Natural killer cell (primary cell): Measurements from ENCODE around the gene SH3PXD2B. TPM values are rescaled to one million over a fixed set of nuclear protein-coding genes. Genes with fewer than 3 reads are reported as not detected.

Source experiments
- ATAC-seq, 3 donors: fragments of 150-1000 bp in 2 of 3; fragments of 200-7000 bp in 1 of 3; cut with Tn5 transposase; 1 replicate in 1 of 3; 2 replicates in 2 of 3; pipeline ENCODE4 v1.10.0; 2021; ENCODE audit warnings: mild to moderate bottlenecking in 2 of 3, moderate library complexity in 2 of 3
- DNase-seq, 2 donors: peaks; one replicate each; pipeline versions ENCODE4 v3.0.0 to v3.0.0-alpha.2; 2013 to 2021; ENCODE audit warnings: mixed read lengths in 1 of 2
- H3K27ac ChIP-seq: one replicate; pipeline ENCODE4 v1.5.1; 2013; ENCODE audit warnings: mild to moderate bottlenecking, low read length
- H3K27me3 ChIP-seq: one replicate; pipeline ENCODE4 v1.6.1; 2013; ENCODE audit warnings: low read length; ENCODE audit not compliant: control insufficient read depth, insufficient read depth
- H3K36me3 ChIP-seq: one replicate; pipeline ENCODE4 v1.6.1; 2013; ENCODE audit warnings: low read length; ENCODE audit not compliant: control insufficient read depth, insufficient read depth
- H3K4me1 ChIP-seq: one replicate; pipeline ENCODE4 v1.6.1; 2013; ENCODE audit warnings: low read length; ENCODE audit not compliant: control insufficient read depth, insufficient read depth
- H3K4me3 ChIP-seq: one replicate; pipeline ENCODE4 v1.5.1; 2013; ENCODE audit warnings: low read length
- H3K9me3 ChIP-seq: one replicate; pipeline ENCODE4 v1.6.1; 2013; ENCODE audit warnings: low read length; ENCODE audit not compliant: control insufficient read depth, insufficient read depth
- H3K27ac Mint-ChIP-seq, 2 donors: one replicate each; pipeline ENCODE4 v1.8.0; 2022; ENCODE audit warnings: mild to moderate bottlenecking in 2 of 2, mixed read lengths in 2 of 2, moderate library complexity in 1 of 2
- H3K27me3 Mint-ChIP-seq, 2 donors: one replicate each; pipeline ENCODE4 v1.8.0; 2022; ENCODE audit warnings: low read depth in 2 of 2, mixed read lengths in 2 of 2
- H3K36me3 Mint-ChIP-seq: one replicate; pipeline ENCODE4 v1.8.0; 2022; ENCODE audit warnings: mixed read lengths
- H3K4me1 Mint-ChIP-seq, 2 donors: one replicate each; pipeline ENCODE4 v1.8.0; 2022; ENCODE audit warnings: mixed read lengths in 2 of 2
- H3K4me3 Mint-ChIP-seq: one replicate; pipeline ENCODE4 v1.8.0; 2022; ENCODE audit warnings: mild to moderate bottlenecking, moderate library complexity, mixed read lengths
- H3K9me3 Mint-ChIP-seq, 2 donors: one replicate each; pipeline ENCODE4 v1.8.0; 2022; ENCODE audit warnings: mixed read lengths in 2 of 2
- WGBS: methylation state at CpG from one replicate; pipeline ENCODE4 v1.1.7; 2013; ENCODE audit warnings: missing lambda C conversion rate; ENCODE audit not compliant: insufficient coverage; 5-methylcytosine and 5-hydroxymethylcytosine counted together
- intact Hi-C: fragments of 100-400 bp; cut with micrococcal nuclease; formaldehyde crosslinking; loops from one replicate; pipeline ENCODE4 v1.14.2; 2022
- total RNA-seq, 4 donors: library from RNA; stranded (reverse); fragments of 120-200 nt in 1 of 4; gene quantifications; one replicate each; pipeline versions ENCODE4 v1.2.3 to v1.2.4, GENCODE V29; 2013 to 2022
- TF ChIP-seq, protein P1 (sequence below): fragments of 200-600 bp; IDR thresholded peaks from one replicate; pipeline ENCODE4 v1.8.0; 2022; ENCODE audit warnings: antibody characterized with exemption

The SH3PXD2B gene
- total RNA-seq, 3 donors from 2014 or later (not counting 1 experiment from before 2014, with no cell fraction given), result 0.25 to 0.35 TPM; not detected in 1

DNA sequence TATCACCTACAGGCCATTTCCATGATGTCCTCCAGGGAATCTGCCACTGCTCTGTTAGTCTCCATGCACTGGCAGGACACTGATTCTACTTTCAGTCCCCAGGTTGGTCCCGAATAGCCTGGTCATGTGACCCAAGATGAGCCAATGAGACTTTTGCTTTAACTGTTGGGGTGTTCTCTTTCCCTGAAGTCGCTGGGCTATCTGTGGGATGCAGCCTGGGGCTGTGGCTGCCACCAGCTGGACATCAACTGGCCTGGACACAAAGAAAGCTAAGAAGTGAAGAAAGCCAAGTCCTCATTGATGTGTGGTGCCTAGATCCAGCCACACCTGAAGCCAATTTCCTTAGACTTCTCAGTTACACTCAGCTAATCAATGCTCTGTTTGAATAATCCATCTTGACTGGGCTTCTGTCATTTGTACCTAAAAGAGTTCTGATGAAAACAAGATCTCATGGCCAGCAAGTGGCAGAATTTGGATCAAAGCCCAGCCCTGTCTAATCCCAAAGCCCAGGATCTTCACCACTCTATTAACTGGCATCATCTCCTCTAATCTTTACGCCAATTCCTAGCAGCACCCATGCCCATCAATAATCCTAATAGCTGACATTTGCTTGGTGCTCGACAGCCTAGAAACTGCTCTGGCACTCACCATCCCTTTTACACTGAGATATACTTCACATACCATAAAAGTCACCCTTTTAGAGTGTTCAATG lies 37.0 kb downstream of the SH3PXD2B start:
- Histone ChIP-seq H3K27ac (no peak overlapping the region), H3K36me3 (no peaks in the 10 kb centered on the region), H3K9me3 (no peaks in the 10 kb centered on the region), H3K4me1 (peaks cover 8% of the 10 kb centered on the region), H3K4me3 (no peak overlapping the region), H3K27me3 (no peaks in the 10 kb centered on the region)
- ATAC-seq (no peak), DNase-seq (no peak)
- Mint-ChIP-seq H3K27me3 (peaks cover 0 to 6% of the 10 kb centered on the region in 2 donors), H3K4me3 (no peak overlapping the region), H3K9me3 (no peaks in the 10 kb centered on the region), H3K36me3 (no peaks in the 10 kb centered on the region), H3K27ac (no peak overlapping the region), H3K4me1 (no peaks in the 10 kb centered on the region)
- 86% methylated on average over 4 of the region's 4 CpGs for WGBS
- TF ChIP-seq, protein P1, sequence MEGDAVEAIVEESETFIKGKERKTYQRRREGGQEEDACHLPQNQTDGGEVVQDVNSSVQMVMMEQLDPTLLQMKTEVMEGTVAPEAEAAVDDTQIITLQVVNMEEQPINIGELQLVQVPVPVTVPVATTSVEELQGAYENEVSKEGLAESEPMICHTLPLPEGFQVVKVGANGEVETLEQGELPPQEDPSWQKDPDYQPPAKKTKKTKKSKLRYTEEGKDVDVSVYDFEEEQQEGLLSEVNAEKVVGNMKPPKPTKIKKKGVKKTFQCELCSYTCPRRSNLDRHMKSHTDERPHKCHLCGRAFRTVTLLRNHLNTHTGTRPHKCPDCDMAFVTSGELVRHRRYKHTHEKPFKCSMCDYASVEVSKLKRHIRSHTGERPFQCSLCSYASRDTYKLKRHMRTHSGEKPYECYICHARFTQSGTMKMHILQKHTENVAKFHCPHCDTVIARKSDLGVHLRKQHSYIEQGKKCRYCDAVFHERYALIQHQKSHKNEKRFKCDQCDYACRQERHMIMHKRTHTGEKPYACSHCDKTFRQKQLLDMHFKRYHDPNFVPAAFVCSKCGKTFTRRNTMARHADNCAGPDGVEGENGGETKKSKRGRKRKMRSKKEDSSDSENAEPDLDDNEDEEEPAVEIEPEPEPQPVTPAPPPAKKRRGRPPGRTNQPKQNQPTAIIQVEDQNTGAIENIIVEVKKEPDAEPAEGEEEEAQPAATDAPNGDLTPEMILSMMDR, result no peak
- intact Hi-C loops, result no loop called here

DNA sequence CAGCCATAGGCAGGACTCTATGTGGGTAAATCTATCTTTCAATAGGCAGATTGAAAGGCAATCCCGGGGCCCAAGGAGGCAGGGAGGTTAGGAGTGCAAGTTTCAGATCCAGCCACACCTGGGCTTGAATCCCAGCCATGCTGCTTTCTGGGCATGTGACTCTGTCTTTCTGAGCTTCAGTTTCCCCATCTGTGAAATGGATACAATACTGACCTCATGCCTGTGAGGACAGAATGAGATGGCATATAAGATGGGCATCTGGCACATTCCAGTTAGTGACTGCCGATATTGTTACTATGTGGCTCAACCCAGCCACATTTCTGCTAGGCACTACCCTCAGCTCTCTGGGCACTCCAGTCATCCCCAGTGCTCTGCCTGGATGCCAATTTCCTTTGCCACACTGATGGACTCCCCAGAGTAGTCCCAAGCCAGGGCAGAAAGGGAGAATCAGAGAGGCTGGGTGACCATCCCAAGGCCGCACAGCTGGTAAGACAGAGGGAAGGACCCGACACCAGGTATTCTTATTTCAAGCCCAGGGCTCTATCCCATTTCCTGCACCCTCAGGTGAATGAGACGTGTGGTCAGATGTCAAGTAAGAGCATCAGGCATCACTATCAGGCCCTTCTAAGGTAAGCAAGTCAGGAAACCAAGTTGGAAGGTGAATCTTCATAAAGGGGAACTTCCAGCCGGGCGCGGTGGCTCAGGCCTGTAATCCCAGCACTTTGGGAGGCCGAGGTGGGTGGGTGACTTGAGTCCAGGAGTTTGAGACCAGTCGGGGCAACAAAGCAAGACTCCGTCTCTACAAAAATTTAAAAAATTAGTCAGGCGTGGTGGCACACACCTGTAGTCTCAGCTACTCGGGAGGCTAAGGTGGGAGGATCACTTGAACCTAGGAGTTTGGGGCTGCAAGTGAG lies 38.7 kb downstream of the SH3PXD2B start:
- H3K36me3 Mint-ChIP-seq, result no peaks in the 10 kb centered on the region
- H3K4me1 Mint-ChIP-seq, result no peaks in the 10 kb centered on the region
- H3K27me3 ChIP-seq, result no peaks in the 10 kb centered on the region
- no peak overlapping the region for H3K4me3 ChIP-seq
- H3K27ac Mint-ChIP-seq, result no peak overlapping the region
- TF ChIP-seq, protein P1, result no peak
- no peak overlapping the region for H3K4me3 Mint-ChIP-seq
- intact Hi-C loops, result no loop called here
- WGBS, result 94% methylated on average over 13 of the region's 13 CpGs
- no peaks in the 10 kb centered on the region for H3K9me3 Mint-ChIP-seq
- no peak overlapping the region for H3K27ac ChIP-seq
- H3K9me3 ChIP-seq, result no peaks in the 10 kb centered on the region
- DNase-seq (no peak), ATAC-seq (no peak)
- no peaks in the 10 kb centered on the region for H3K36me3 ChIP-seq
- peaks cover 15% of the 10 kb centered on the region for H3K4me1 ChIP-seq
- peaks cover 0 to 6% of the 10 kb centered on the region in 2 donors for H3K27me3 Mint-ChIP-seq

DNA sequence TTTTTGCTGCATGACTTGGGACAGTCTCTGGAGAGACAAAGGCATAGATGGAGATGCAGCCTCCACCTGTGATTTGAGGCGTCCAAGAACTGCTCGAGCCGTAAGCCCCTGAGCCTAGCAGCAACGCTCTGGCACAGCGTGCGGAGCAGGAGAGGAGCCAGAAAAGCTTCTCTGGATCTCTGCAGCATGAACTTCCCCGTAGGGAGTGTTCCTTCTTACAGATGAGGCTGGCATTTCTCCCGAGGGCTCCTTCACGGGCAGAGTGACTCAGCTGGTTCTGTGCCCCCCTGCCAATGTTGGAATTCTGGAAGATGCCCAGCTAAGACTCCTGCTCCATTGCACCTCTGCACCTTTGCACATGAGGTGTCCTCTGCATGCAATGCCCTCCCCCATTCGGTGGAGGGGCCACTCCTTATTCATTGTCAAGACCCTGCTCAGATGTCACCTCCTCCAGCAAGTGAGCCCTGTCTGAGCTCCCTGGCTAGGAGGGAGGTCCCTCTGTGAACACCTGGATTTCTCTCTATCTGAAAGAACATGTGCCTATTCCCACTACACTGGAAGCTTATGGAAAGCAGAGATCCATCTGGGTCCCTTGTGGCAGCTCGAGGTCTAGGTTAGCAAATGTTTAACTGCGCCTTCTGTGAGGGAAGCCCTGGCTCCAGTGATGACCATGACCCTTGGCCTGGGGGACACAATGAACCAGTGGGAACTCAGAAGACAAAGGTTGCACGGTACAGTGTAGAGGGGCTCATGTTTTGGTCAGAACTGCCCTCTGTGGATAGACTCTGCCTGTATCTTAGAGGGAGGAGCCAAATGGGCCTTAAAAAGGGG lies 39.6 kb downstream of the SH3PXD2B start:
- intact Hi-C loops, result no loop called here
- Mint-ChIP-seq H3K4me1 (no peaks in the 10 kb centered on the region), H3K27ac (no peak overlapping the region), H3K4me3 (no peak overlapping the region), H3K27me3 (no peaks in the 10 kb centered on the region), H3K9me3 (no peaks in the 10 kb centered on the region), H3K36me3 (no peaks in the 10 kb centered on the region)
- no peak for DNase-seq
- no peak for ATAC-seq
- peaks cover 15% of the 10 kb centered on the region for H3K4me1 ChIP-seq
- H3K4me3 ChIP-seq, result no peak overlapping the region
- H3K27me3 ChIP-seq, result no peaks in the 10 kb centered on the region
- H3K36me3 ChIP-seq, result no peaks in the 10 kb centered on the region
- 80% methylated on average over 13 of the region's 13 CpGs for WGBS
- no peak overlapping the region for H3K27ac ChIP-seq
- TF ChIP-seq, protein P1, result no peak
- no peaks in the 10 kb centered on the region for H3K9me3 ChIP-seq
